Loucy (cell line): ENCODE results near the gene PAPPA2.

Experiments used
- H2AFZ ChIP-seq: fragments of 200-600 bp; sonication (generic); 2 replicates; pipeline ENCODE4 v1.6.0; 2016; ENCODE audit warnings: antibody characterized with exemption, mild to moderate bottlenecking, low read length, moderate library complexity
- H3F3A ChIP-seq: fragments of 200-600 bp; 2 replicates; pipeline ENCODE4 v1.6.0; 2016; ENCODE audit warnings: antibody characterized with exemption, low read depth, mild to moderate bottlenecking
- H3K27me3 ChIP-seq: fragments of 200-600 bp; sonication (generic); 2 replicates; pipeline ENCODE4 v1.6.1; 2014; ENCODE audit warnings: low read length, mild to moderate bottlenecking; ENCODE audit not compliant: insufficient read depth, poor library complexity, severe bottlenecking
- H3K36me3 ChIP-seq: fragments of 200-600 bp; sonication (generic); 2 replicates; pipeline ENCODE4 v1.6.1; 2016; ENCODE audit warnings: low read length; ENCODE audit not compliant: insufficient read depth
- H3K4me1 ChIP-seq: fragments of 200-600 bp; sonication (generic); 2 replicates; pipeline ENCODE4 v1.5.1; 2014; ENCODE audit warnings: low read length, mild to moderate bottlenecking; ENCODE audit not compliant: insufficient read depth, poor library complexity, severe bottlenecking
- H3K4me2 ChIP-seq: fragments of 200-600 bp; sonication (generic); 2 replicates; pipeline ENCODE4 v1.6.0; 2014; ENCODE audit warnings: antibody characterized with exemption, low read length, low read depth, mild to moderate bottlenecking; ENCODE audit not compliant: poor library complexity, severe bottlenecking
- H3K4me3 ChIP-seq: fragments of 200-600 bp; sonication (generic); 2 replicates; pipeline ENCODE4 v1.5.1; 2014; ENCODE audit warnings: low read length, mild to moderate bottlenecking, mixed read lengths; ENCODE audit not compliant: poor library complexity, severe bottlenecking
- H3K79me2 ChIP-seq: fragments of 200-600 bp; sonication (generic); 2 replicates; pipeline ENCODE4 v1.6.1; 2014; ENCODE audit warnings: low read length; ENCODE audit not compliant: insufficient read depth
- H3K9ac ChIP-seq: fragments of 200-600 bp; sonication (generic); 2 replicates; pipeline ENCODE4 v1.6.0; 2014; ENCODE audit warnings: mild to moderate bottlenecking, low read depth, low read length, moderate library complexity; ENCODE audit not compliant: poor library complexity, severe bottlenecking
- H3K9me2 ChIP-seq: fragments of 200-600 bp; sonication (generic); replicated peaks from 2 replicates; pipeline ENCODE4 v1.6.1; 2016; ENCODE audit warnings: low read depth, low read length, mixed read lengths
- H3K9me3 ChIP-seq: fragments of 200-600 bp; sonication (generic); 2 replicates; pipeline ENCODE4 v1.6.1; 2014; ENCODE audit warnings: mild to moderate bottlenecking, antibody characterized with exemption, low read length, low read depth; ENCODE audit not compliant: insufficient read depth
- H4K20me1 ChIP-seq: fragments of 200-600 bp; sonication (generic); 2 replicates; pipeline ENCODE4 v1.6.0; 2014; ENCODE audit warnings: antibody characterized with exemption, low read length, mild to moderate bottlenecking; ENCODE audit not compliant: insufficient read depth, poor library complexity, severe bottlenecking
- EZH2phosphoT487 ChIP-seq: fragments of 200-600 bp; IDR thresholded peaks from 2 replicates; pipeline ENCODE4 v1.6.1; 2018; ENCODE audit warnings: antibody characterized with exemption, mild to moderate bottlenecking, moderate library complexity, borderline replicate concordance
- TF ChIP-seq, protein P1 (sequence below): fragments of 200-600 bp; sonication (generic); conservative IDR thresholded peaks from 2 replicates; pipeline ENCODE4 v1.5.1; 2014; ENCODE audit warnings: mild to moderate bottlenecking, antibody characterized with exemption, low read length

The PAPPA2 gene

GRCh38 chr1:176542352-176542751, 79.4 kb downstream of the PAPPA2 start:
- H3K9me2 ChIP-seq, result no peaks in the 10 kb centered on the region
- TF ChIP-seq EZH2phosphoT487, result no peak
- TF ChIP-seq, protein P1, sequence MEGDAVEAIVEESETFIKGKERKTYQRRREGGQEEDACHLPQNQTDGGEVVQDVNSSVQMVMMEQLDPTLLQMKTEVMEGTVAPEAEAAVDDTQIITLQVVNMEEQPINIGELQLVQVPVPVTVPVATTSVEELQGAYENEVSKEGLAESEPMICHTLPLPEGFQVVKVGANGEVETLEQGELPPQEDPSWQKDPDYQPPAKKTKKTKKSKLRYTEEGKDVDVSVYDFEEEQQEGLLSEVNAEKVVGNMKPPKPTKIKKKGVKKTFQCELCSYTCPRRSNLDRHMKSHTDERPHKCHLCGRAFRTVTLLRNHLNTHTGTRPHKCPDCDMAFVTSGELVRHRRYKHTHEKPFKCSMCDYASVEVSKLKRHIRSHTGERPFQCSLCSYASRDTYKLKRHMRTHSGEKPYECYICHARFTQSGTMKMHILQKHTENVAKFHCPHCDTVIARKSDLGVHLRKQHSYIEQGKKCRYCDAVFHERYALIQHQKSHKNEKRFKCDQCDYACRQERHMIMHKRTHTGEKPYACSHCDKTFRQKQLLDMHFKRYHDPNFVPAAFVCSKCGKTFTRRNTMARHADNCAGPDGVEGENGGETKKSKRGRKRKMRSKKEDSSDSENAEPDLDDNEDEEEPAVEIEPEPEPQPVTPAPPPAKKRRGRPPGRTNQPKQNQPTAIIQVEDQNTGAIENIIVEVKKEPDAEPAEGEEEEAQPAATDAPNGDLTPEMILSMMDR, result no peak

GRCh38 chr1:176543360-176544129, 80.6 kb downstream of the PAPPA2 start:
- H3K36me3 ChIP-seq, result no peaks in the 10 kb centered on the region
- TF ChIP-seq EZH2phosphoT487, result no peak
- TF ChIP-seq, protein P1, result no peak
- no peaks in the 10 kb centered on the region for H3K79me2 ChIP-seq
- no peak overlapping the region for H3K9ac ChIP-seq
- H3F3A ChIP-seq, result no peaks in the 10 kb centered on the region
- H4K20me1 ChIP-seq, result no peaks in the 10 kb centered on the region
- no peaks in the 10 kb centered on the region for H3K27me3 ChIP-seq
- no peaks in the 10 kb centered on the region for H3K9me2 ChIP-seq
- H3K4me2 ChIP-seq, result no peak overlapping the region
- H3K4me3 ChIP-seq, result no peak overlapping the region
- no peak overlapping the region for H2AFZ ChIP-seq
- H3K4me1 ChIP-seq, result no peaks in the 10 kb centered on the region
- no peaks in the 10 kb centered on the region for H3K9me3 ChIP-seq

More at GRCh38 chr1:176542352-176542751, 79.4 kb downstream of the PAPPA2 start:
- Histone ChIP-seq H3K4me3 (no peak overlapping the region), H3K9me3 (no peaks in the 10 kb centered on the region), H3K27me3 (no peaks in the 10 kb centered on the region), H3K79me2 (no peaks in the 10 kb centered on the region), H2AFZ (no peak overlapping the region), H3K9ac (no peak overlapping the region), H3K4me1 (no peaks in the 10 kb centered on the region), H3F3A (no peaks in the 10 kb centered on the region), H4K20me1 (no peaks in the 10 kb centered on the region), H3K4me2 (no peak overlapping the region), H3K36me3 (no peaks in the 10 kb centered on the region)

- no peak overlapping the region for H3K4me2 ChIP-seq
- H3K27me3 ChIP-seq, result no peaks in the 10 kb centered on the region
- no peaks in the 10 kb centered on the region for H3F3A ChIP-seq
- TF ChIP-seq, protein P1, result no peak
- TF ChIP-seq EZH2phosphoT487, result no peak
- no peaks in the 10 kb centered on the region for H3K9me3 ChIP-seq
- H4K20me1 ChIP-seq, result no peaks in the 10 kb centered on the region
- H3K9me2 ChIP-seq, result no peaks in the 10 kb centered on the region
- no peak overlapping the region for H3K9ac ChIP-seq
- no peak overlapping the region for H3K4me3 ChIP-seq
- H2AFZ ChIP-seq, result no peak overlapping the region
- H3K36me3 ChIP-seq, result no peaks in the 10 kb centered on the region
- no peaks in the 10 kb centered on the region for H3K79me2 ChIP-seq
- no peaks in the 10 kb centered on the region for H3K4me1 ChIP-seq
These were observed 82.2 kb downstream of the PAPPA2 start for GRCh38 chr1:176545034-176545639.
